ENCODE results near the gene PTGS1.

PTGS1 gene

DNA sequence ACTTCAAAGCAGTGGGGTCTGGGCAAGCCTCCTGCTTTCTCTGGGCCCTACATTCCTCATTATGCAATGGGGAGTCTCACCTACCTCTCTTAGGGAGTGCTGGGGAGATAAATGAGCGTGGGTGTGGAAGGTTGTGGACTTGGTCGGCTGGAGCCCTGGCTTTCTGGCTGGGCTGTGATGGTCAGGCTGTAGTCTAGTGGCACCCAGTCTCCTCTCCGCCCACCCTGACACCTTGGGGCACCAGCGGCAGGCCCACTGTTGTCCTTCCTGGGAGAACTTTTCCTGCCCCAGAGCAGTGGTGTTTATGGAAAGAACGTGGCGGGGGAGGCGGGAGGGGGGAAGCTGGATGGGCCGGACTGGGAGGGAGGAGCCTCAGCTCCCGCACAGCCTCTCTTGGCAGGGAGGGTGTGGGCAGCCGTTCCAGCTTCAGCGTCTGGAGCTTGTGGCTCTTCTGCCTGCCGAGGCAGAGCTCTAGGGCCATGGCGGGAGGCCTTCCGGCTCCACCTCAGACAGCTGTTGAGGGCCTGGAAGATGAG, 4.1 kb downstream of the PTGS1 start:
- no peak for DNase-seq (ENCODE audit: low read depth, low spot score)

DNA sequence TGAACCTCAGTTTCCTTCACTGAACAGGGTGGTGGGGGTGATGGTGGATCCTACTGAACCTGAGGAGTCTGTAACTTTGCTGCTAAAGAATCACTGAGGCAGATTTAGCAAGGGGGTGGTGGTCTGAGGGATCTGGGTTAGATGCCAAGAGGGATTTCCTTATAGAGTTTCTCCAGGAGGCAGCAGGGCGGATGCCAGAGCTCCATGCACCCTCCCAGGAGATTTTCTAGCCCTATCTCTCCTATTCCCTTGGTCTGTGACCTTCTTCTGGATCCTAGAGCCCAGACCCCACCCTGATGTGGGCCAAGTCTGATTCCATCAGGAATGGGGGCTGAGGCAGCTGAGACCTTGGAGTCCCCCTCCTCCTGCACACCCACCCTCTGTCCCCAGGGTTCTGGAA, 6.0 kb downstream of the PTGS1 start:
- DNase-seq (ENCODE audit: low read depth, low spot score) = no peak

DNA sequence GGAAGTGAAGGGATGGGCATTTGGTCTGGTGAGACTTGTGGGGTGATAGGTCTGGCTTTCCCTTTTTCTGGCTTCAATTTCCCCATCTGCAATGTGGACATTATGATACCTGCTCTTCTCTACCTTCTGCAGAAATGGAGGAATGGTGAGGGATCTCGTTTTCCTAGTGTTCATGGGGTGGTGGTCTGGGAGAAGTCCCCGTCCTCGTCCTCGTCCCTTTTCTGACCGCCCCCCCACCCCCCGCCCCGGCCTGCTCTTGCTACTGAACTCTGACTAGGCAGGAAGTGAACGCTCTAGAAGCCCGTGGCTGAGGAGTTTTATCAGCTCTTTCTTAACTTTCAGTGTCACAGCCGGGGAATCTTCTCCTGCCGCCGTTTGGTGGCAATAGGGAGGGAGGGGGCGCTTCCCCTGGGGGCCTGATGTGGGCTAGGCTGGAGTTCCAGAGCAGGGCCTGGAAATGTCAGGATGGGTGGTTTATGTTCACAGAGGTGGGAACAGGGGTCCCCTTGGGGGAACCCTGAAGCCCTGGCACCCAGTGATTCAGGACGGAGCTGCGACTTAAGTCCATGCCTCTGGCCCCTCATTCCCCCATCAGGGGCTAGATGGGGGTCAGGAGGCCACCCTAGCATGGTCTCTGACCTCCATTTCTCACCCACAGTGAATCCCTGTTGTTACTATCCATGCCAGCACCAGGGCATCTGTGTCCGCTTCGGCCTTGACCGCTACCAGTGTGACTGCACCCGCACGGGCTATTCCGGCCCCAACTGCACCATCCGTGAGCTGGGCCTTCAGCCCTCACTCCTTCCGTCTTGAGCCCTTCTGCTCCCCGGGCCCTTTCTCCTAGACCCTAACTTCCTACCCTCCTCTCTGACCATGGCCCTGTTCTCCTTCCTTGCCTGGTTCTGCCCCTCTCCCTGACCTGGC, 6.7 kb downstream of the PTGS1 start:
- no peak for DNase-seq (ENCODE audit: low read depth, low spot score)

DNA sequence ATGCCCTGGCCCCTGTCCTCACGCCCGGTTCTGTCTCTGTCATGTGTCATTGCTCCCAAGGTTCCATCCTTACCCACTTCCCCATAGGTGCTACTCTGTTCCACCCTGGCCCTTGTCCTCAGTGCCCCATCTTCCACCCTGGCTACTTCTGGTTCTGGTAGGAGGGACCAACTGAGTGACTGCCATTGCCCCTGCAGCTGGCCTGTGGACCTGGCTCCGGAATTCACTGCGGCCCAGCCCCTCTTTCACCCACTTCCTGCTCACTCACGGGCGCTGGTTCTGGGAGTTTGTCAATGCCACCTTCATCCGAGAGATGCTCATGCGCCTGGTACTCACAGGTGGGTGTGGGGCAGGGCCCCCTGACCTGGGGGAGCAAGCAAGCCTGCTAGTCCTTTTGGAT, 7.4 kb downstream of the PTGS1 start:
- no peak for DNase-seq (ENCODE audit: low read depth, low spot score)

DNA sequence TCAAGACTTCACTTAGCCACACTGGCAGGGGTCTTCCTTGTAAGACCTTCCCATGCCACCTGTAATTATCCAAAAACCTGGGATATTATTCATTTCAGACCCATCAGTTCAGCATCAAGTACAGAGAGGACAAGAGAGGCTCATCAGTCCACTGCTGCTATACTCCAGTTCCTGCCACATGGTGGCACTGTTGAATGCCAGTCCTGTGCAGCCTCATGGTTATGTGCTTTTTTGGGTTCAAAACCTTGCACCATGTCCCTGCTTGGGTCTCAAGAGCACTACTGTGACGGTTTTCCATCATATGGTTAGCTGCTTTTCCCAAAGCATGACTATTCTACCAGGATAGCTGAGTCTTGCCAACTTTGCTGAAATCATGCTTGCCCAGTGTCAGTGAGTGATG, 8.5 kb downstream of the PTGS1 start:
- DNase-seq (ENCODE audit: low read depth, low spot score) = no peak

DNA sequence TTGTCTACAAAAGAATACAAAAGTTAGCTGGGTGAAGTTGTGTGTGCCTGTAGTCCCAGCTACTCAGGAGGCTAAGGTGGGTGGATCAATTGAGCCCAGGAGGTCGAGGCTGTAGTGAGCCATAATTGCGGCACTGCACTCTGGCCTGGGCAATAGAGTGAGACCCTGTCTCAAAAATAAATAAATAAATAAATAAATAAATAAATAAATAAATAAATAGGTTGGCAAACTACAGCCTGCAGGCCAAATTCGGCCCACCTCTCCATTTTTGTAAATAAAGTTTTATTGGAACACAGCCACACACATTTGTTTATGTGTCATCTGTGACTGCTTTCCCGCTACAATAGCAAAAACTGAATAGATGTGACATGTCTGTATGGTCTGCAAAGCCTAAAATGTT, 9.5 kb downstream of the PTGS1 start:
- no peak for DNase-seq (ENCODE audit: low read depth, low spot score)

DNA sequence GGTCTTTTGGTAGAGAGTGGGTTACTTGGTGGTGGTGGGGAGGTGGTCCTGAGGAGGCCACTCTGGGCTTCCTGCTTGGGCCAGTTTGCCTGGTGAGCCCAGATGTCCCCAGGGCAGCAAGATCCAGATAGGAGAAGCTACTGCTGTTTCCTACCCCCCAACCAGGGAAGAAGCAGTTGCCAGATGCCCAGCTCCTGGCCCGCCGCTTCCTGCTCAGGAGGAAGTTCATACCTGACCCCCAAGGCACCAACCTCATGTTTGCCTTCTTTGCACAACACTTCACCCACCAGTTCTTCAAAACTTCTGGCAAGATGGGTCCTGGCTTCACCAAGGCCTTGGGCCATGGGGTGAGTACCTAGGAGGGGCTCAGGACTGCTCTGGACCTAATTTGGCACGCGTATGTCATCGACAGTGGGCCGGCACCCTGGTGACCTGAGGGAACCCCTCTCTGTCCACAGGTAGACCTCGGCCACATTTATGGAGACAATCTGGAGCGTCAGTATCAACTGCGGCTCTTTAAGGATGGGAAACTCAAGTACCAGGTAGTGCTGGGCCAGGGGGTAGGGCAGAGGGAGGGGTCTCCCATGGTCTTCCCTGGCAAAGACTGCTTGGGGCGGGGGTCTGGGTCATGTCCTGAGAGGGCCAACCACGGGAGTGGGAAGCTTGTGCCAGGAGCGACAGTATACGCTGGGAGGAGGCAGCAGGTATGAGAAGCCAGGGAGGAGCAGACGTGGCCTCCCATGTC, 10.6 kb downstream of the PTGS1 start:
- DNase-seq (ENCODE audit: low read depth, low spot score) = no peak

DNA sequence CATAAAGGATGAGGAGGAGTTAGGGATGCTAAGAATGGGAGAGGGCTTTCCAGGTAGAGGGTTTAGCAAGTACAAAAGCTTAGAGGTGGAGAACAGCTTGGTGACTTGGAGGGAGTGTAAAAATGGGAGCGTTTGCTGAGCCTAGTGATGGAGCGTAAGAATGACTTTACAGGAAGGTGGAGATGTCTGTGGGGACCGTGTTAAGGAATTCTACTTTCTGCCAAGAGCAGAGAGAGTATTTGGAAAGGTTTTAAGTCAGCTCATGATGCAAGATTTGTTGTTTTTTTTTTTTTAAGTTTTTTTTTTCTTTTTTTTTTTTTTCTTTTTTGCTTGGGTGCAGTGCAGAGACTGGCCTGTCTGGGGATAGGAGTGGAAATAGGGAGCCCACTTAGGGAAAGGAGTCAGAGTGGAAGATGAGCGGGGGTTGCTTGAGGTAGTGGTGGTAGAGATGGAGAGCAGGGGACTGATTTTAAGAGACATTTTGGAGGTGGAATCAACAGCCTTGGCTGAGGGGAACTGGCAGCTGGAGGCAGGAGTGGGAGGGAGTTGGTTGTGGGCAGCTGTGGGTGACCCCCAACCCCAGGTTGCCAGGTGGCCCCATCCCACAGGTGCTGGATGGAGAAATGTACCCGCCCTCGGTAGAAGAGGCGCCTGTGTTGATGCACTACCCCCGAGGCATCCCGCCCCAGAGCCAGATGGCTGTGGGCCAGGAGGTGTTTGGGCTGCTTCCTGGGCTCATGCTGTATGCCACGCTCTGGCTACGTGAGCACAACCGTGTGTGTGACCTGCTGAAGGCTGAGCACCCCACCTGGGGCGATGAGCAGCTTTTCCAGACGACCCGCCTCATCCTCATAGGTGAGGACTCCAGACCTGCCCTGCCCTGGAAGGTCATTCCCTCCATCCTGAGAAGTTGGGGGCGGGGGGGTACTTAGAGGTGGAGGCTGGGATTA, 12.4 kb downstream of the PTGS1 start:
- no peak for DNase-seq (ENCODE audit: low read depth, low spot score)

DNA sequence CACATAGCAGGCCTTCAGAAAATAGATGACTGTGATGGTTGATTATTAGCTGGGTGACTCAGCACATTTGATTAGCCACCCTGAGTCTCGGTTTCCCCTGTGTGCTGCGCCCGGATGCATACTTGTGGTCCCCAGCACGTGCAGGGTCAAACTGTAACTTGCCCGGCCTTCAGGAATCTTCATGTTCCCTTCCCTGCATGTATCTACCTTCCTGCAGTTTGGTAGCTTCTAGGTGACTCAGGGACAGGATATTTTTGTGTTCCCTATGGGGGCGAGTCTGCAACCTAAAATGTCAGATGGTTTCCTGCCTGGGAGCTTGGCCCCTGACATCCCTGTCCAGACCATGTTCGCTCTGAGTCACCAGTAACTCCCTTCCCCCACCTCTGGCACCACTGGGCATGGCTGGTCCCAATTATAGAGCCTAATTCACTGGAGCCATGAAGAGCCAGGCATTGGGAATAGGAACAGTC, 13.2 kb downstream of the PTGS1 start:
- DNase-seq (ENCODE audit: low read depth, low spot score) = no peak

DNA sequence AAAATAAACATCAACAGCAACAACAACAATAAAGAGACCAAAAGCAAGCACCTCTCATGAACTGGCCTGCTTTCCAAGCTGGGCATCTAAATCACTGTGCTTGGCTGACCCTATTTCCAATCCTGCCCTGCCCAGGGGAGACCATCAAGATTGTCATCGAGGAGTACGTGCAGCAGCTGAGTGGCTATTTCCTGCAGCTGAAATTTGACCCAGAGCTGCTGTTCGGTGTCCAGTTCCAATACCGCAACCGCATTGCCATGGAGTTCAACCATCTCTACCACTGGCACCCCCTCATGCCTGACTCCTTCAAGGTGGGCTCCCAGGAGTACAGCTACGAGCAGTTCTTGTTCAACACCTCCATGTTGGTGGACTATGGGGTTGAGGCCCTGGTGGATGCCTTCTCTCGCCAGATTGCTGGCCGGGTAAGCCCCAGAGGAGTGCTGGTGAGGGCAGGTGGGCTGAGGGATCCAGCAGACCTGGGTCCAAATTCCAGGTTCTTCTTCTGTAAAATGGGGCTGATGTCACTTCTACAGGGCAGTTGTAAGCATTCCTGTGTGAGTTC, 15.6 kb downstream of the PTGS1 start:
- no peak for DNase-seq (ENCODE audit: low read depth, low spot score)

DNA sequence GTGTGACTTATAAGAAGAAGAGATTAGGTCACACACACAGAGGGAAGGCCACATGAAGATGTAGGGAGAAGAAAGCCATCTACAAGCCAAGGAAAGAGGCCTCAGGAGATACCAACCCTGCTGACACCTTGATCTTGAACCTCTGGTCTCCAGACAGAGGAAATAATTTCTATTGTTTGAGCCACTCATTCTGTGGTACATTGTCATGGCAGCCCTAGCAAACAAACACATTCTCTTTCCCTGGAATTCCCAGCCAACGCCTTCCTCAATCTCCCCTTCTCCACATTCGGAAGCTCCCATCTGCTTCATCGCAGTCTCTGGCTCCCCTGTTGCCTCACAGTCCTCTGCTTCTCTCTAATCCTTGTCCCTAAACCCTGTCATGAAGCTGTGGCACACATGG, 16.7 kb downstream of the PTGS1 start:
- DNase-seq (ENCODE audit: low read depth, low spot score) = no peak

DNA sequence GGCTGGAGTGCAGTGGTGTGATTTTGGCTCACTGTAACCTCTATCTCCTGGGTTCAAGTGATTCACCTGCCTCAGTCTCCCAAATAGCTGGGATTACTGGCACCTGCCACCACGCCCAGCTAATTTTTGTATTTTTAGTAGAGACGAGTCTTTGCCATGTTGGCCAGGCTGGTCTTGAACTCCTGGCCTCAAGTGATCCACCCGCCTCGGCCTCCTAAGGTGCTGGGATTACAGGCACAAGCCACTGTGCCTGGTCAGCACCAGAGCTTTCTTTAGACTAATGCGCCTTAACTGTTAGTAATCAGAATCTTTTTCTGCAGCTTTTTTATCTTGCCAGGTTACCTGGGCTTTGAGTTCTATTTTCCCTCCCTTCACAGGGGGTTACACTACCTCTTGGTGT, 18.4 kb downstream of the PTGS1 start:
- no peak for DNase-seq (ENCODE audit: low read depth, low spot score)

DNA sequence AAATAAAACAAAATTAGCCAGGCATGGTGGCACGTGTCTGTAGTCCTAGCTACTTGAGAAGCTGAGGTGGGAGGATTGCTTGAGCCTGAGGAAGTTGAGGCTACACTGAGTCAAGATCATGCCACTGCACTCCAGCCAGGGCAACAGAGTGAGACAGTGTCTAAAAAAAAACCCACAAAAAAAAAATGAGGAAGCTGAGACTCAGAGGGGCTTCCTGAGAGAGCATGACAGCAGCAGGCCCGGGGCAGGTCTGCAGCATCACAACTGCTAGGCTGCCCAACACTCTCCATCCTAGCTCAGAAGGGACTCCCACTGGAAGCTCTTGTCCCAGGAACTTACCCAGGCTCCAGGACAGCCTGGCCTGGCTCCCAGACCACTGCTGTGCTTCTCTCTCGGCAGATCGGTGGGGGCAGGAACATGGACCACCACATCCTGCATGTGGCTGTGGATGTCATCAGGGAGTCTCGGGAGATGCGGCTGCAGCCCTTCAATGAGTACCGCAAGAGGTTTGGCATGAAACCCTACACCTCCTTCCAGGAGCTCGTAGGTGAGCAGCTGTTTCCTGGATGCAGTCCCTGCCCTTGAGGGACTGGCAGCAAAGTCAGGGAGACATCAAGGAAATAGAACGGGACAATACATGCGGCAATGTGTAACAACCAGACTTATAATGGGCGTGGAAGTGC, 19.1 kb downstream of the PTGS1 start:
- DNase-seq (ENCODE audit: low read depth, low spot score) = no peak

DNA sequence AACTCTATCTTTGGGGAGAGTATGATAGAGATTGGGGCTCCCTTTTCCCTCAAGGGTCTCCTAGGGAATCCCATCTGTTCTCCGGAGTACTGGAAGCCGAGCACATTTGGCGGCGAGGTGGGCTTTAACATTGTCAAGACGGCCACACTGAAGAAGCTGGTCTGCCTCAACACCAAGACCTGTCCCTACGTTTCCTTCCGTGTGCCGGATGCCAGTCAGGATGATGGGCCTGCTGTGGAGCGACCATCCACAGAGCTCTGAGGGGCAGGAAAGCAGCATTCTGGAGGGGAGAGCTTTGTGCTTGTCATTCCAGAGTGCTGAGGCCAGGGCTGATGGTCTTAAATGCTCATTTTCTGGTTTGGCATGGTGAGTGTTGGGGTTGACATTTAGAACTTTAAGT, 21.5 kb downstream of the PTGS1 start:
- no peak for DNase-seq (ENCODE audit: low read depth, low spot score)

DNA sequence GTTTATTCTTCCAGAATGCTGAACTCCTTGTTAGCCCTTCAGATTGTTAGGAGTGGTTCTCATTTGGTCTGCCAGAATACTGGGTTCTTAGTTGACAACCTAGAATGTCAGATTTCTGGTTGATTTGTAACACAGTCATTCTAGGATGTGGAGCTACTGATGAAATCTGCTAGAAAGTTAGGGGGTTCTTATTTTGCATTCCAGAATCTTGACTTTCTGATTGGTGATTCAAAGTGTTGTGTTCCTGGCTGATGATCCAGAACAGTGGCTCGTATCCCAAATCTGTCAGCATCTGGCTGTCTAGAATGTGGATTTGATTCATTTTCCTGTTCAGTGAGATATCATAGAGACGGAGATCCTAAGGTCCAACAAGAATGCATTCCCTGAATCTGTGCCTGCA, 21.9 kb downstream of the PTGS1 start:
- DNase-seq (ENCODE audit: low read depth, low spot score) = no peak

DNA sequence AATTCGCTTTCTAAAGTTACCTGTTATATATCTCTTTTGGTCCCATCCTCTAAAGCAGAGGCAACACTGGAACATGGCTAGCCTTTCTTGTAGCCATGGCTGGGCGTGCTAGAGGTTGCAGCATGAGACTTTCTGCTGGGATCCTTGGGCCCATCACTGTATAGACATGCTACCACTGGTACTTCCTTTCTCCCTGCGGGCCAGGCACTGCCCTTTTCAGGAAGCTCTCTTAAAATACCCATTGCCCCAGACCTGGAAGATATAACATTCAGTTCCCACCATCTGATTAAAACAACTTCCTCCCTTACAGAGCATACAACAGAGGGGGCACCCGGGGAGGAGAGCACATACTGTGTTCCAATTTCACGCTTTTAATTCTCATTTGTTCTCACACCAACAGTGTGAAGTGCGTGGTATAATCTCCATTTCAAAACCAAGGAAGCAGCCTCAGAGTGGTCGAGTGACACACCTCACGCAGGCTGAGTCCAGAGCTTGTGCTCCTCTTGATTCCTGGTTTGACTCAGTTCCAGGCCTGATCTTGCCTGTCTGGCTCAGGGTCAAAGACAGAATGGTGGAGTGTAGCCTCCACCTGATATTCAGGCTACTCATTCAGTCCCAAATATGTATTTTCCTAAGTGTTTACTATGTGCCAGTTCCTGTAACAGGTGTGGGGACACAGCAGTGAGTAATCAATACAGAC, 22.6 kb downstream of the PTGS1 start:
- no peak for DNase-seq (ENCODE audit: low read depth, low spot score)

DNA sequence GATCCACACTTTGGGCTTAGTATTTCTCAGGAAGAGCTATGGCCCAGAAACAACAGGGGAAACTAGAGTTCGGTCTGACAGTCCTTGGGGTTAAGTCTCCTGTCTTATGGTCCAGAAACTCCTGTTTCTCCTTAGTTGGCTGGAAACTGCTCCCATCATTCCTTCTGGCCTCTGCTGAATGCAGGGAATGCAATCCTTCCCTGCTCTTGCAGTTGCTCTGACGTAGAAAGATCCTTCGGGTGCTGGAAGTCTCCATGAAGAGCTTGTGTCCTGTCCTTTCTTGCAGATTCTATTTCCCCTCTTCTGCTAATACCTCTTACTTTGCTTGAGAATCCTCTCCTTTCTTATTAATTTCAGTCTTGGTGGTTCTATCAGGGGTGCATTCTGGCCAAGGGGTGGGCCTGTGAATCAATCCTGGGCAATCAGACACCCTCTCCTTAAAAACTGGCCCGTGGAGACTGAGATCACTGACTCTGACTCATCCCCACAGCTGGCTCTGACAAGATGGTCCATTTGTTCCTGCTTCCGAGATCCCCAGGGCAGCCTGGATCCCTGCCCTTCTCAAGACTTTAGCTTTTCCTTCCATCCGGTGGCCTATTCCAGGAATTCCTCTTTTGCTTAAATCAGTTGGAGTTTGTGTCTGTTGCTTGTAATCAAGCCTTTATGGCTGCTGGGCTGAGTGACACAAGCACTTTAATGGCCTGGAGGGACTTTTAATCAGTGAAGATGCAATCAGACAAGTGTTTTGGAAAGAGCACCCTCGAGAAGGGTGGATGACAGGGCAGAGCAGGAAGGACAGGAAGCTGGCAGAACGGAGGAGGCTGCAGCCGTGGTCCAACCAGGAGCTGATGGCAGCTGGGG, 23.7 kb downstream of the PTGS1 start:
- no peak for DNase-seq (ENCODE audit: low read depth, low spot score)

DNA sequence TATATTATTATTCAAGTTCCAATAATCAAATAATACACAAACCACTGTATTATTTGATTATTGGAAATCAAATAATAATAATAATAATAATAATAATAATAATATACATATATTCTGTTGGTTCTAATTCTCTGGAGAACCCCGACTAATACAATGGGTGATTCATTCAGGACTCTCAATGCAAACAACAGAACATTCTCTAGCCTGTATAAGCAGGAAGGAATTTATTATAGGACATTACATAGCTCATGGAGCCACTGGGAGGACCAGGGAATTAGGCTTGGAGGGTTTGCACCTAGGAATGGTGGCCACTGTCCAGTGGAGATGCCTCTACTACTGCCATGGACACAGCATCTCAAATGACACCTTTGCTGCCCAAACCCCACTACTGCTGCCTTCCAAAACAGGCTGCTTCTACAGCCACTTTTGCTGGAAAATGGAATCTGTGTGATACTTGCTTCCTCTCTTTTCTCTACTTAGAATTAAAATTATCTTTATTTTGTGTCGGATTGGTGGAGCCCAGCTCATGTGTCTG, 25.9 kb downstream of the PTGS1 start:
- DNase-seq (ENCODE audit: low read depth, low spot score) = no peak

DNA sequence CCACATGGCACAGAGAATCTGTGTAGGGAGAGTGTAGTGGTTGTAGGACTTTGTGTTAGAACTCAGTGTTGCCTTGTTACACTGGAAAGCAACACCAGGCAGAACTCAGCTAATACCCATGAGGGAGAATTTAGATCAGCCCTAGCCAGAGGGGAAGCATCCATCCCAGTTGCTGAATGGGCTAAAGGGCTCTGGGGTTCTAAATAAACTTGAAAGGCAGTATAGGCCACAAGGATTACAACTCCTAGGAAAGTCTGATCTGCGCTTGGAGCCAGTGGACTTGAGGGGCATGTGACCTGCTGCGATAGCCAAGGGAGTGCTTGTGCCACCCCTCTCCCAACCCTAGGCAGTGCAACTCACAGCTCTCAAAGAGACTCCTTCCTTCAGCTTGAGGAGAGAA, 26.9 kb downstream of the PTGS1 start:
- no peak for DNase-seq (ENCODE audit: low read depth, low spot score)
